Nephron progenitor cell (in vitro differentiated cells): ENCODE measurements around the gene COL13A1.

Experiments used
- DNase-seq: peaks from one replicate; pipeline ENCODE4 v3.0.0; 2021
- H3K27ac Mint-ChIP-seq: 2 replicates; pipeline ENCODE4 v1.8.0; 2021; ENCODE audit warnings: mild to moderate bottlenecking, moderate library complexity, mixed read lengths
- H3K27me3 Mint-ChIP-seq: 2 replicates; pipeline ENCODE4 v1.8.0; 2021; ENCODE audit warnings: mild to moderate bottlenecking, low read depth, mixed read lengths; ENCODE audit not compliant: poor library complexity
- H3K36me3 Mint-ChIP-seq: 2 replicates; pipeline ENCODE4 v1.8.0; 2021; ENCODE audit warnings: low read depth, mixed read lengths
- H3K4me1 Mint-ChIP-seq: 2 replicates; pipeline ENCODE4 v1.8.0; 2021; ENCODE audit warnings: mixed read lengths
- H3K4me3 Mint-ChIP-seq: 2 replicates; pipeline ENCODE4 v1.8.0; 2021; ENCODE audit warnings: mild to moderate bottlenecking, moderate library complexity, mixed read lengths
- H3K9me3 Mint-ChIP-seq: 2 replicates; pipeline ENCODE4 v1.8.0; 2021; ENCODE audit warnings: mild to moderate bottlenecking, moderate library complexity, mixed read lengths
- TF ChIP-seq, protein P1 (sequence below): fragments of 200-600 bp; sonication (generic); IDR thresholded peaks from 2 replicates; pipeline ENCODE4 v1.5.0; 2021; ENCODE audit warnings: antibody characterized with exemption

The COL13A1 gene

DNA sequence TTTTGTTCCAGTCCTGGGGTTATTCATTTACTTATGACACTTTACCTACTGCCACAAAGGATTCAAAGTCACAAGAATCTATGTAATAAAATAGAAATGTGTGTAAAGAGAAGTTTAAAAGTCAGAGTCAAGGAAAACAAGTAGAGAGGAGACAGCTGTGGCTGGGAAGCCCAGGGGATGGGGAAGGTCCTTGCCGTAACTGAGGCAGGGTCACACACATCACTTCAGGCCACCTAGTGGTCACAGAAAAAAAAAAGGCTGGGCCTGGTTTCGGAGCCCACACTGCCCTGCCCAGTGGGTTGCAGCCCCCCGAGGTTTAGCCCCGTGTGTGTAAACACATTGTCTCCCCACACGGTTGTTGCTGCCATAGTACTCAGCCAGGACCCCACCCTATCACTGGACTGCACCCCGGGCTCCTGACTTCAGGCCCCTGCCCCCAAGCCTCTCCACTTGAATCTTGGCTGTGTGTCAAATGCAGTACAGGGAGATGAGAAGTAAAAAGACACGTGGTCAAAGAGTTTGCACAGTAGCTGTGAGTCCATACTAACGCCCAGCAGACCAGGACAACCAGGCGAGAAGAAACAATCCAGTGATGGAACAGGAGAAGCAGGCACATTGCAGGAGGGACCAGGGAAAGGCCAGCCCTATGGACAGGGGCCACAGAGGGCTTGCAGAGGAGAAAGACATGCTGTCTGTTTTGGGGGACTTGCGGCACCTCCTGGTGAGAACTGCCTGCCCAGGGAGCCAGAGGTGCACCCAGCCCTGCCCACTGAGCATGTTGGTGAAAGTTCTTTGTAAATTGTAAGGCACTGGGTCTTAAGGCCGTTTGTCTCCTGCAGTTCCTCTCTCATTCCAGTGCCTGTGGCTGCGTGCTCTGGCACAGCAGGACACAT, 159.5 kb downstream of the COL13A1 start:
- H3K4me3 Mint-ChIP-seq, result no peak overlapping the region
- peaks cover 8% of the 10 kb centered on the region for H3K27me3 Mint-ChIP-seq
- H3K9me3 Mint-ChIP-seq, result peaks cover 9% of the 10 kb centered on the region
- no peak for DNase-seq
- TF ChIP-seq, protein P1, sequence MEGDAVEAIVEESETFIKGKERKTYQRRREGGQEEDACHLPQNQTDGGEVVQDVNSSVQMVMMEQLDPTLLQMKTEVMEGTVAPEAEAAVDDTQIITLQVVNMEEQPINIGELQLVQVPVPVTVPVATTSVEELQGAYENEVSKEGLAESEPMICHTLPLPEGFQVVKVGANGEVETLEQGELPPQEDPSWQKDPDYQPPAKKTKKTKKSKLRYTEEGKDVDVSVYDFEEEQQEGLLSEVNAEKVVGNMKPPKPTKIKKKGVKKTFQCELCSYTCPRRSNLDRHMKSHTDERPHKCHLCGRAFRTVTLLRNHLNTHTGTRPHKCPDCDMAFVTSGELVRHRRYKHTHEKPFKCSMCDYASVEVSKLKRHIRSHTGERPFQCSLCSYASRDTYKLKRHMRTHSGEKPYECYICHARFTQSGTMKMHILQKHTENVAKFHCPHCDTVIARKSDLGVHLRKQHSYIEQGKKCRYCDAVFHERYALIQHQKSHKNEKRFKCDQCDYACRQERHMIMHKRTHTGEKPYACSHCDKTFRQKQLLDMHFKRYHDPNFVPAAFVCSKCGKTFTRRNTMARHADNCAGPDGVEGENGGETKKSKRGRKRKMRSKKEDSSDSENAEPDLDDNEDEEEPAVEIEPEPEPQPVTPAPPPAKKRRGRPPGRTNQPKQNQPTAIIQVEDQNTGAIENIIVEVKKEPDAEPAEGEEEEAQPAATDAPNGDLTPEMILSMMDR, result peak; percentile 23
- peaks cover 34% of the 10 kb centered on the region for H3K4me1 Mint-ChIP-seq
- H3K27ac Mint-ChIP-seq, result no peak overlapping the region
- H3K36me3 Mint-ChIP-seq, result peaks cover 24% of the 10 kb centered on the region

DNA sequence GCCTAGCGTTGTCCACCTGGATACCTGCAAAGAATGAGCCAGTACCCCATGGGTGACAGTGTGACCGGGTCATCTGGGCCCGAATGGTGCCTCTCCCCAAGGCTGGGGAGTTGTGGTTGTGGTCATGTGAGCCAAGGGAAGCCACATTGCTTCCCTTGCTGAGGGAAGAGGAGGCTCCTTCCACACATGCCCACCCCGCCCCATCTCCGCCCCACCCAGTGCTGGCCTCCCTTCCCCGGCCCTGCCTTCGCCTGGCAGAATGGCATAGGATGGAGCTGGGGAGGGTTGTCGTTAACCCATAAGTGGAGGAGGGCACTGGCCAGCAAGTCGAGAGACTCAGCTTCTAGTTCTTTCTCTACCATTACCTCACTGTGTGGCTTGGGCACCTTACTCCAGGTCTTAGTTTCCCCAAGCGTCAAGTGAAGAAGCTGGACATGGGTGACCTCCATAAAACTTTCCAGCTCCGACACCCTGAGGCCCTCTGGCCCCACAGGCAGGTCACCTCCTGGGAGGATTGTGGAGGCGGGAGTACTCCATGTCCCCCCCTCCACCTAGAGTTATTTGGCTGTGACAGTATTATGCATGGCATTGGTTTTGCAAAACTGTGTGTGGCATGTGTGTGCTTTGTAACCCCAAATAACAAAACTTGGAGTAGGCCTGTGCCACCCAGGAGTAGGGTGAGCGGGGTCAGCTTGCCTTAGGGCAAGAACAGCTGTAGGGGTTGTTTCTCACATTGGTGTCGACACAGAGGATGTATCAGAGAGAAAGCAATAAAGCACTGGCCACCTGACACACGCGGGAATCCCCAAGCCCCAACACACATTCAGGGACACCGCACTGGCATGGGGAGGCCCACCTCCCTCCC, 160.4 kb downstream of the COL13A1 start:
- TF ChIP-seq, protein P1, result no peak
- DNase-seq, result no peak
- Mint-ChIP-seq H3K27ac (no peak overlapping the region), H3K27me3 (peaks cover 8% of the 10 kb centered on the region), H3K4me1 (peaks cover 43% of the 10 kb centered on the region), H3K9me3 (peaks cover 9% of the 10 kb centered on the region), H3K36me3 (peaks cover 24% of the 10 kb centered on the region), H3K4me3 (no peak overlapping the region)

DNA sequence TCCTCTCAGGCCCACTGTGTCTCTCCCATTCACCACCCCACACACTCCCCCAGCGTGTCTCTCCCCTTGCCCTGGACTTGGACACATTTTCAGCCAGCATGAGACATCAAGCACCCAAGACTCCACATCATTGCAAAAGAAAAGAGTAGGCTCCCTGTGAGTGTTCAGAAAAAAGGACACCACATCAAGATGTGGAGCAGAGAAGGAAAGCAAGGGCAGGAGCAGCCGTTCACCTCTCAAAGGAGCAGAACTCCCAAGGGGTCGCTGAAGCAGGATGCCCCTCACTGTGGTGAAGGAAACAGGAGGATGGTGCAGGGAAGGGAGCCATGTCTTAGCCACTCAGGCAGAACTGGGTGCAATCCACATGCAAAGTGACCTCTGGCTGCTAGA, 161.0 kb downstream of the COL13A1 start:
- Mint-ChIP-seq H3K27me3 (peaks cover 8% of the 10 kb centered on the region), H3K27ac (no peak overlapping the region), H3K4me1 (peaks cover 44% of the 10 kb centered on the region), H3K4me3 (no peak overlapping the region), H3K9me3 (peaks cover 7% of the 10 kb centered on the region), H3K36me3 (peaks cover 19% of the 10 kb centered on the region)
- DNase-seq, result no peak
- TF ChIP-seq, protein P1, result no peak

DNA sequence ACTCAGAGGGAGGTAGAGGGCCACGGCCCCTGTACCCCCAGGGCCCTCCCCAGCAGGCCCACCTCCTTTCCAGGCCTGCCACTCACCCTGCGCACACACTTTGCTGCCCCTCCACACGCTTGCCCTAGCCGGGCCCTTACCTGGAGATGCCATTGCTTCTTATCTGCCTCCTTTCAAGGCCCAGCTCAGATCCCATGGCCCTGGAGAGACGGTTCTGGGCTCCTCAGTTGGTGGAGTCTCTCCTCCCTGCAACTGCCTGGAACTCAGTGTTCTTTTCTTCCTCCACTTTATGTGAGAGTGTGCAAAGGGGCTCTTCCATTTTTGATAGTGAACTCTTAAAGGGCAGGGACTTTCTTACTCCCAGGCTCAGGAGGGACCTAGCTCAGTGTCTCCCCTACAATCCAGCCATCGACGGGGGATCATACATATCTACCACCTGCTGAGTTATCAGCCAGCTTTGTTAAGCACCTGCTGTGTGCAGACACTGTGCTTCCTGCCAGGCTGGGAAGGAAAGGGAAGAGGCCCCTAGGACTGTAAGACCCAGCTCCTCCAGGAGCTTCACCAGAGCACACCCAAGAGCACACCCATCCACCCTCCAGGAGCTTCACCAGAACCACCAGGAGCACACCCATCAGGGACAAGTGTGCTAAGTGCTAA, 161.6 kb downstream of the COL13A1 start:
- peaks cover 13% of the 10 kb centered on the region for H3K36me3 Mint-ChIP-seq
- peaks cover 8% of the 10 kb centered on the region for H3K27me3 Mint-ChIP-seq
- no peak overlapping the region for H3K27ac Mint-ChIP-seq
- TF ChIP-seq, protein P1, result no peak
- H3K4me1 Mint-ChIP-seq, result peaks cover 50% of the 10 kb centered on the region
- no peak overlapping the region for H3K4me3 Mint-ChIP-seq
- H3K9me3 Mint-ChIP-seq, result peaks cover 5% of the 10 kb centered on the region
- no peak for DNase-seq

DNA sequence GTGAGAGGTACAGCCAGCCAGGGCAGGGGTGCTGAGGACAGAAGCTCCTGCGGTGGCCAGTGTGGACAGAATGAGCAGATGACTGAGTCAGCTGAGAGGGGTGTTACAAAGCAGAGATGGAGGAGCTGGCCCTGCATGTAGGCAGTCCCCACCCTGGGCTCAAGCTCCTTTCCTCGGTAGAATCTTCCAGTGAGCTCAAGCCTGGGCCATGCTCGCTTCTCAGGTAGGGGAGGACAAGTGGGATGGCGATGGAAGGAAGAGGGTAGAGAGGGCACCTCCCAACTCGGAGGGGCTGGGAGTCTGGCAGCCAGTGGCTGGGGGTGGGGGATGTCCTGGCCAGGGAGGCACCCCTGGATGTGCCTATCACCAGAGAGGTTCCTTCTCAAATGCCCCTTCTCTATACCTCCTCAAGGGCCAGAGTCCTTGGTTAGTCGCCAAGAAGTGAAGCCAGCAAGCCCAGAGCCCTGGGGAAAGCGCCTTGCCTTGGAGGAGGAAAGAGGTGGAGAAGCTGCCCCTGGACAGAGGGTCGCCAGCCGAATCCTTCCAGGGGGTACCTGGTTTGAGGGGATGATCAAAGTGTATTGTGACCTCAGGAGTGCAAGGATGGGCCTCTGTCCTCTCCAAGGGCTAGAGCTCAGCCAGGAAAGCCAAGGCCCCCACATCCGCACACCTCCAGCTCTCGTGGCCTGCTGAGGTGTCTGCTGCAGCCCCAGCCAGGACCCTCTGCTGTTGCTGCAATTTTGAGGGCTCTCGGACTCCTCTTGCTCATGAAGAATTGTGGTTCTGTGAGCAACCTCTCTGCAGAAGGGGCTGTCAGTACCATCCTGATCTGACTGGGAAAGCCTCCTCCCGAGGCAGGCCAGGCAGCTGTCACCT, 162.4 kb downstream of the COL13A1 start:
- peaks cover 7% of the 10 kb centered on the region for H3K36me3 Mint-ChIP-seq
- H3K4me3 Mint-ChIP-seq, result no peak overlapping the region
- no peak for DNase-seq
- peaks cover 58% of the 10 kb centered on the region for H3K4me1 Mint-ChIP-seq
- TF ChIP-seq, protein P1, result no peak
- H3K27me3 Mint-ChIP-seq, result peaks cover 8% of the 10 kb centered on the region
- no peak overlapping the region for H3K27ac Mint-ChIP-seq
- H3K9me3 Mint-ChIP-seq, result peaks cover 5% of the 10 kb centered on the region
